CD4-positive, alpha-beta T cell (primary cell): ENCODE measurements around the gene IL4I1. TPM values are rescaled to one million over a fixed set of nuclear protein-coding genes. Genes with fewer than 3 reads are reported as not detected.

Experiments
- ATAC-seq: fragments of 200-7000 bp; cut with Tn5 transposase; one replicate; pipeline ENCODE4 v1.10.0; 2022; ENCODE audit warnings: mild to moderate bottlenecking; ENCODE audit not compliant: poor library complexity
- CTCF ChIA-PET: fragments of 350-600 bp; sonication (Branson Sonifier 250); formaldehyde crosslinking; loops from one replicate; lab custom pipeline; 2021; ENCODE audit warnings: antibody characterized with exemption, inconsistent platforms; lab: Charles Lee
- POLR2A ChIA-PET: fragments of 350-600 bp; sonication (Branson Sonifier 250); formaldehyde crosslinking; loops from one replicate; lab custom pipeline; 2021; ENCODE audit warnings: antibody characterized with exemption, inconsistent platforms; lab: Charles Lee
- DNase-seq, 14 experiments: peaks; one replicate each; pipeline ENCODE4 v3.0.0-alpha.2; 2013 to 2020; ENCODE audit warnings: mixed read lengths in 2 of 14
- H3K27ac ChIP-seq, 2 donors: one replicate each; pipeline versions ENCODE4 v1.5.1 to v1.7.0; 2013; ENCODE audit warnings: low read length in 2 of 2, low read depth in 1 of 2, mild to moderate bottlenecking in 1 of 2
- H3K27me3 ChIP-seq, 2 experiments: 1 replicate in 1 of 2; 2 replicates in 1 of 2; pipeline versions ENCODE4 v1.6.1 to v1.7.0; 2013; ENCODE audit warnings: low read length in 2 of 2, control low read depth in 1 of 2, mild to moderate bottlenecking in 1 of 2, moderate library complexity in 1 of 2; ENCODE audit not compliant: insufficient read depth in 2 of 2, control insufficient read depth in 1 of 2
- H3K36me3 ChIP-seq: one replicate; pipeline ENCODE4 v1.6.1; 2013; ENCODE audit warnings: low read length, control low read depth; ENCODE audit not compliant: insufficient read depth
- H3K4me1 ChIP-seq: one replicate; pipeline ENCODE4 v1.6.1; 2013; ENCODE audit warnings: low read length, control low read depth; ENCODE audit not compliant: insufficient read depth
- H3K4me3 ChIP-seq: one replicate; pipeline ENCODE4 v1.5.1; 2013; ENCODE audit warnings: mild to moderate bottlenecking, low read length, moderate library complexity
- H3K9me3 ChIP-seq, 2 experiments: 1 replicate in 1 of 2; 2 replicates in 1 of 2; pipeline versions ENCODE4 v1.6.1 to v1.7.0; 2013; ENCODE audit warnings: low read length in 2 of 2, mild to moderate bottlenecking in 2 of 2, control low read depth in 1 of 2, moderate library complexity in 1 of 2; ENCODE audit not compliant: control insufficient read depth in 1 of 2, insufficient read depth in 1 of 2
- H3K27ac Mint-ChIP-seq: one replicate; pipeline ENCODE4 v1.8.0; 2020; ENCODE audit warnings: mixed read lengths
- H3K27me3 Mint-ChIP-seq: one replicate; pipeline ENCODE4 v1.8.0; 2021; ENCODE audit warnings: mixed read lengths
- H3K36me3 Mint-ChIP-seq: one replicate; pipeline ENCODE4 v1.8.0; 2021; ENCODE audit warnings: low read depth, mixed read lengths
- H3K4me1 Mint-ChIP-seq: one replicate; pipeline ENCODE4 v1.8.0; 2021; ENCODE audit warnings: low read depth, mixed read lengths
- H3K4me3 Mint-ChIP-seq: one replicate; pipeline ENCODE4 v1.8.0; 2020; ENCODE audit warnings: mild to moderate bottlenecking, mixed read lengths
- H3K9me3 Mint-ChIP-seq: one replicate; pipeline ENCODE4 v1.8.0; 2020; ENCODE audit warnings: mixed read lengths
- CTCF ChIP-seq: fragments of 200-600 bp; IDR thresholded peaks from one replicate; pipeline ENCODE4 v1.8.0; 2022; ENCODE audit warnings: antibody characterized with exemption, mild to moderate bottlenecking
- intact Hi-C, 2 experiments: fragments of 100-400 bp; cut with DNase I in 1 of 2; cut with micrococcal nuclease in 1 of 2; formaldehyde crosslinking; loops; one replicate each; pipeline versions ENCODE4 v1.15.1 to v1.9.0; 2023 to 2025; cut with DNase I, micrococcal nuclease
- total RNA-seq, 174 experiments: library from RNA in 2 of 174; stranded (reverse) in 2 of 174; gene quantifications; one replicate each; pipeline ENCODE4 v1.2.3 and lab custom pipeline; 2021 to 2026

Gene IL4I1
- total RNA-seq, 2 experiments from 2014 or later: 4.7 to 5.4 TPM

GRCh38 chr19:49874503-49875157, 22.1 kb downstream of the IL4I1 start:
- no peak overlapping the region for H3K4me3 ChIP-seq
- Mint-ChIP-seq H3K27ac (no peak overlapping the region), H3K9me3 (no peaks in the 10 kb centered on the region), H3K36me3 (peaks cover 14% of the 10 kb centered on the region), H3K4me3 (peak overlapping the region; percentile 80), H3K27me3 (no peaks in the 10 kb centered on the region), H3K4me1 (peaks cover 29% of the 10 kb centered on the region)
- H3K27me3 ChIP-seq: no peaks in the 10 kb centered on the region
- ChIA-PET CTCF (interaction anchor here (0.5 kb wide), 1 partner anchor 652 kb away, joined by 3 read pairs; no protein-coding TSS in a partner anchor), POLR2A (interaction anchor here (3.4 kb wide), 1 partner anchor 24 kb away, joined by 57 read pairs; the partner anchor contains the start of gene PTOV1)
- no peaks in the 10 kb centered on the region for H3K9me3 ChIP-seq
- DNase-seq: no peak
- peaks cover 15% of the 10 kb centered on the region for H3K36me3 ChIP-seq
- H3K27ac ChIP-seq: no peak overlapping the region
- peaks cover 47% of the 10 kb centered on the region for H3K4me1 ChIP-seq
- ATAC-seq: no peak
- intact Hi-C loops: loop anchor here (5.0 to 10.0 kb wide), 4 partner anchors 53 to 1240 kb away; partner anchors contain the start of genes AP2A1 (in 1 of the 2), ATF5 (in 1 of the 2), DBP (in 1 of the 2) and NUP62 (in 1 of the 2)
- TF ChIP-seq CTCF: no peak

DNA sequence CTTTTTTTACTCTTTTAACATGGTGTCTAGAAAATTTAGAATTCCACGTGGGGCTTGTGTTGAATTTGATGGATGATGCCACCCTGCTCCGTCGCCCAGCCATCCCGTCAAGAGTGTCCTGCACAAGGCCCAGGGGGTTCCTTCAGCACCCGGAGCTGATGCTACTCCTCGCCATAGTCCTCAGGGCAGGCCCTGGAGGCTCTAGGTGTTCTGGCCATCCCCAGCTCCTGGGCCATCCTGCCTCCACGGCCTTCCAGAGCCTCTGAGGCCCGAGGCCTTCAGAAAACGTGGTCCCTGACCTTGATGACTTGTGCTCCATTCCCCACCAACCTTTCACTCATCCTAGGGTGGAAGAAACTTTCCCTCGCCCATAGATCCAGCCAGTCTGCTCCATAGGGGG, 22.9 kb downstream of the IL4I1 start:
- H3K9me3 Mint-ChIP-seq: no peaks in the 10 kb centered on the region
- intact Hi-C loops: loop anchor here in 1 of 2 experiments (10.0 kb wide), 1 partner anchor 1239 kb away; the partner anchor contains the start of gene DBP
- H3K4me1 ChIP-seq: peaks cover 46% of the 10 kb centered on the region
- peaks cover 25% of the 10 kb centered on the region for H3K4me1 Mint-ChIP-seq
- ChIA-PET POLR2A (no interaction called here), CTCF (no interaction called here)
- ATAC-seq: no peak
- no peak overlapping the region for H3K4me3 Mint-ChIP-seq
- peaks cover 8% of the 10 kb centered on the region for H3K36me3 ChIP-seq
- no peak overlapping the region for H3K27ac ChIP-seq
- TF ChIP-seq CTCF: no peak
- DNase-seq: no peak
- H3K27me3 ChIP-seq: no peaks in the 10 kb centered on the region
- no peak overlapping the region for H3K4me3 ChIP-seq
- no peak overlapping the region for H3K27ac Mint-ChIP-seq
- H3K9me3 ChIP-seq: no peaks in the 10 kb centered on the region
- no peaks in the 10 kb centered on the region for H3K27me3 Mint-ChIP-seq
- peaks cover 8% of the 10 kb centered on the region for H3K36me3 Mint-ChIP-seq

GRCh38 chr19:49873129-49873521, 23.6 kb downstream of the IL4I1 start:
- no peak for ATAC-seq
- Mint-ChIP-seq H3K4me1 (peaks cover 19% of the 10 kb centered on the region), H3K27ac (no peak overlapping the region), H3K4me3 (no peak overlapping the region), H3K9me3 (no peaks in the 10 kb centered on the region), H3K27me3 (no peaks in the 10 kb centered on the region), H3K36me3 (peaks cover 4% of the 10 kb centered on the region)
- intact Hi-C loops: loop anchor here in 1 of 2 experiments (10.0 kb wide), 1 partner anchor 1238 kb away; the partner anchor contains the start of gene DBP
- Histone ChIP-seq H3K4me1 (peaks cover 46% of the 10 kb centered on the region), H3K4me3 (no peak overlapping the region), H3K27me3 (no peaks in the 10 kb centered on the region), H3K36me3 (peaks cover 4% of the 10 kb centered on the region), H3K9me3 (peaks cover 0 to 6% of the 10 kb centered on the region in 2 experiments), H3K27ac (no peak overlapping the region)
- no peak for TF ChIP-seq CTCF
- DNase-seq: no peak
- ChIA-PET POLR2A (no interaction called here), CTCF (no interaction called here)
